SKM-1 treated with dmso at 0.1 percent for 144 hours (cell line): ENCODE measurements around the gene C5orf52.
A peak's percentile ranks its signal among the peaks of the same experiment; 100 is the strongest.
"Not testable (repeated sequence)": the region's sequence is repeated elsewhere in the genome, so short reads cannot be mapped to it uniquely, and the experiment has no call there.

Experiments
- DNase-seq: peaks from one replicate; lab custom pipeline; 2025; ENCODE audit not compliant: unreplicated experiment; lab: John Stamatoyannopoulos, UW

The C5orf52 gene

DNA sequence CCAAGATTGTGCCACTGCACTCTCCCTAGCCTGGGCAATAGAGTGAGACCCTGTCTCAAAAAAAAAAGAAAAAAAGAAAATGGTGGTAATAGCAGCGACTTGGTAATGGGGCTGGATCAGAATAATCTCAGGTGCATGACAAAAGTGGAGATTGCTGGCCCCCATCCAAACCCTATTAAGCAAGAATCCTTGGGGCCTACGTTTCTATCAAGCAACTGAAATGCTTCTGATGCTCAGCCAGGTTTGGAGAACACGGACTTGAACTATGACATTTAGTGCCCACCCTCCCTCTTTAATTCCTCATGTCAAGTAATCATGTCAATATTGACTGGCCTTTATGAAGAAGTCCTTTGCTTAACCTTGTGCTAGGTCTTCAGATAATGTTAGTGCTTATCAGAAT, 6.6 kb downstream of the C5orf52 start:
- DNase-seq, result no peak

DNA sequence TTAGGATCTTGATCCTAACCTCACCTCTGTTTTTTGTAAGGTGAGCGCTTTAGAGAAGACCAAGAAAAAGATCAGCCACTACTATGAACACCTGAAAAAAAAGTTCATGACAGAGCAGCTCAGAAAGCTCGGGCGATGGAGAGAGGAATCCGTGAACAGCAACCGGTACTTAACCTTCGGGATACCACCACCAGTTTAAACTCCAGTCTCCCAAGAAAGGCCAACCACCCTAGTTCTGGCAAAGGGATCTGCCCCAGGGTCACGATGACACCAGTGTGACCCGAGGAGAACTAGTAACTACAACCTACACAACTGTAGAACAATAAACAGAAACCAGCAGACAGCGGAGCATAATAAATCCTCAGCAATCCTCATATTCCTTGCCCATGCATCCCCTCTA, 8.5 kb downstream of the C5orf52 start:
- DNase-seq, result no peak

DNA sequence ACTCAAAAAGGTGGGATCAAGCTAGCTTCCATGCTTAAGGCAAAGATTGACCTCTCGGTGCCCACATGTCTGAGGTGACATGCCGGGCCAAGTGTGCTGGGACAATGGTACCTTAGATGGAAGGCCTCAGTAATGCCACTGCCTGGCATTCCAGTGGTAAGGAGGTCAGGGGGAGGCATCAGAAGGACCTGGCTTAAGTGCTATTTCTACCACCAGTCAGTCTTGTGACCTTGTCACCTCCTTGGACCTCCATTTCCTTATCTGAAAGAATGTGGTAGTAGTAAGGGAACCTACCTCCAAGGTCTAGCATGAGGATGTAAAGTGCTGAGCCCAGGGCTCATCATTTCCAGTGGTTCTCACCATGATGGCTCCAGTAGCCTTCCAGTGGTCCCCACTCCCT, 8.9 kb downstream of the C5orf52 start:
- DNase-seq, result no peak

DNA sequence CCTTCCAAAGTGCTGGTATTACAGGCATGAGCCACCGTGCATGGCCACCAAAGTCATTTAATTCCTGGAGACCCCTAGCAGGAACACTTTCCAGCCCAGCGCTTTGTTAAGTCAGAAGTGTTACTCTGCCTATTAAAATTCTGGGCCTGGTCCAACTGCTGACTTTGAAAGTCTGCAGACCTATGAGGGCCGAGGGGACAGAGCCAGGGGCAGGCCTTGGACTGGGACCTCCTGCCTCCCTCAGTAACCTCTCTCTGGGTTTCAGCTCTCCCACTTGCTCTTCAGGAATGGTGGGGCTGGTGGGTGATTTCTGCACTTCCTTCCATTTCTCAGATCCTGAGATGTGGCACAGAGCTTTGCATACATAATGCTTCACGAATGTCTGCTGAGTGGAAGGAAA, 9.7 kb downstream of the C5orf52 start:
- no peak for DNase-seq

DNA sequence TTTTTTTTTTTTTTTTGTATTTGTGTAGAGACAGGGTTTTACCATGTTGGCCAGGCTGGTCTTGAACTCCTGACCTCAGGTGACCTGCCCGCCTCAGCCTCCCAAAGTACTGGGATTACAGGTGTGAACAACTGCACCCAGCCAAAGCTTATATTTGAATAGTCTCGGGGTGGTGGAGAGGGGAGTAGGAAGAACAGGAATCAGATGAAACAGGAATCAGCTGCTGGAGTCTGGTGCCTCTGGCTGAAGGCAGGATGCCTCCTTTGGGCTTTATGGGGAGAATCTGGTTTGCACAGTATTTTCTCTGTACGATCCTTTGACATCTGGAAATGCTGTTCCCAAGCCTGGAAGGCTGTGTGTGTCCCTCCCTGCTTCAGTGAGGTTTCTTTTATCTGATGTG, 10.9 kb downstream of the C5orf52 start:
- DNase-seq, result no peak

DNA sequence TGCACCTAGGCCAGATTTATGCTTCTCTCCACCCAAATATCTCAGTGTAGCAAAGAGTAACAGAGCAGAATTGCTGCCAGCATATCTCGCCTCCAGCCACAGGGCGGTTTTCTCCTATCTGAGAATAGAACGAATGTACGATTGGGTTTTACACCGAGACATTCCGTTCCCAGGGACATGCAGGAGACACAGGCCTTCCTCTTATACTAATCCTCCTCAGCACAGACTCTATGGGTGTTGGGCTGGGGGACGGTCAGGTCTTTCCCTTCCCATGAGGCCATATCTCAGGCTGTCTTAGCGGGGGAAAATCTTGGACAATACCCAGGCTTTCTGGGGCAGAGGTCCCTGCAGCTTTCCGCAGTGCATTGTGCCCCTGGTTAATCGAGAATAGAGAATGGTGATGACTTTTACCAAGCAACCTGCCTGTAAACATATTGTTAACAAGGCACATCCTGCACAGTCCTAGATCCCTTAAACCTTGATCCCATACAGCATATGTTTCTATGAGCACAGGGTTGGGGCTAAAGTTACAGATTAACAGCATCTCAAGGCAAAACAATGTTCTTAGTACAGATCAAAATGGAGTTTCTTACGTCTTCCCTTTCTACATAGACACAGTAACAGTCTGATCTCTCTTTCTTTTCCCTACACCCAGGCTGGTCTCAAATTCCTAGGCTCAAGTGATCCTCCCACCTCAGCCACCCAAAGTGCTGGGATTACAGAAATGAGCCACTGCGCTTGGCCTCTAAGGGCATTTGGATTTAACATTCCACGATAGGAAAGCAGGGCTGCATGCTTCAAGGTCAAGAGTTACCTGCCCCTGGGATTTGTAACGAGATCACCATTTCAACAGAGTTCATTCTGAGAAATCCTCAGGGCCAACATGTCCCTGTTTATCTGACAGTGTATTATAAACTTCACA, 15.2 kb downstream of the C5orf52 start:
- not testable (repeated sequence) for DNase-seq

DNA sequence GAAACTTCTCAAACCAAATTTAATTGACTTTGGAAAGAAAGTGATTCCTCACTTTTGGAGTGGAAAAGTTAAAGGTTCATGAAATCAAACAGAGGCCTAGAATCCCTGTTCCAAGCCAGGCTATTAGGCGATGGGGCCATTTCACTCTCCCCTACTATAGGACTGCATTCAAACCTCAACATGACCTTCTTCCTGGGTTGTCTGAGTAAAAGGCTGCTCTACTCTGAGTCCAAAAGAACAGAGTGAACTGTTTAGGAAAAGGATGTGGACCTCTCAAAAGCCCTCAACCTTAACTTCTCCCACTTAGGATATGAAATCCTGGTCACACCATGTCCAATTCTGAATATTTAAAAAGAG, 15.8 kb downstream of the C5orf52 start:
- no peak for DNase-seq

DNA sequence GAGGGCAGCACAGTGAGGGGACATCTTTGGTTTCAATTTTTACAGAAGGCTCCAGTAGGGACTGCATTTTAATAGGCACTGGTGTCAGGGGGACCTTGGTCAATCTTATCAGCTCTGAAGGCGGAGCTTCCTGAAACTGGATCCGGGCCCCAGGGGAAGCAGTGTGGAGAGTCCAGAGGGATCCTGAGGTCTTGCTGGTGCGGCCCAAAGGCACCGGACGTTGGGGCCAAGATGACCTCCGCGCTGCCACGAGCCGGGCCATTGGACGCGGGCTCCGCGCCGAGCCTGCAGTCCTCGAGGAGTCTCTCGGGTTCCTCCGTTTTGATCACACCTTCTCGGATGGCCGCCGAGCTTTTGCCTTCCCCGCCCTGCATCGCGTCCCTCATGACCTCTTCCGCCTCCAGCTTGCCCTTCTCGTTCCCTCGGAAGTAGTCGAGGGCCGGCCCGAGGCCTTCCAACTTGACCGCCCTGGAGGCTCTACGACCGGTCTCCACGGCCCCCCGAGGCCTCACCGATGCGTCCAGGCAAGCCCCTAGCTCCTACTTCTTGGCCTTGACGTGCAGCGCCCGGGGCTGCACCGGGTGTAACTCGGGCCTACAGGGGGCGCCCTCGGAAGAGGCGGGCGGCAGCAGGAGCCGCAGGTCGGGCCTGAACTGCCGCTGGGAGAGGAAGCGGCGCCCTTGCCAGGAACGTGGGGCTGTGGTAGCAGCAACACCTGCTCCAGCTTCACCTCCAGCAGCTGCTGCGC, 18.8 kb downstream of the C5orf52 start:
- no peak for DNase-seq

DNA sequence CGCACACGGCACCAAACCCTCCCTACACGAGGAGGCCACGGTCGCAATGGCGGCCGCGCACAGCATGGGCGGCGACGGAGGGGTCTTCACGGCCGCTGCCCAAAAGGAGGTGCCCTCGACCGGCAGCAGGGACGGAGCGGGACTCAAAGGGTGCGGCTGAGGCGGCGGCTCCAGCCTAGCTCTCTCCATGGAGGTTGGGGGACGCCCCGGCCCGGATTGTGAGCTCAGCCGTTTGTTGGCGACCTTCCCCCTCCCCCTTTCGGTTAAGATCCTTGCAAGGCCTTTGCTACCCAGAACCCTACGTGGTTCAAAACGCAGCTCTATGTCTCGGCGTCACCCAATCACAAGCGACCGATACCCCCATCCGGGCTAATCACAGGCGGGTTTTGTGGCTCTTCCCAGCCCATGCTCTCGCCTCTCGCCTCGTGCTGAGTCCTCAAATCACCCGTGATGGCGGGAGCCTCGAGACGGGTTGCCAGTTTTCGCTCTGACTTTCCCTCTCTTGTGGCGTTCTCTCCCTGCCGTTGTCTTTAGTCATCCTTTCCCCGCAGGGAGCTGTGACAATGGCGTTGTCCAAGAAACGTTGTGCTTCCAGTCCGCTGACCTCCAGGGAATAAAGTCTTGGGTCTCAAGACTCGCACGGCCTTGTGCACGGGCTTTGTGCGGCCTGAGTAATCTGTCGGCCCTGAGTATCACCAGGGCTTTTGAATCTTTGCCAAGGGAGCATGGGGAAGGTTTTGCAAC, 19.5 kb downstream of the C5orf52 start:
- DNase-seq, result no peak

DNA sequence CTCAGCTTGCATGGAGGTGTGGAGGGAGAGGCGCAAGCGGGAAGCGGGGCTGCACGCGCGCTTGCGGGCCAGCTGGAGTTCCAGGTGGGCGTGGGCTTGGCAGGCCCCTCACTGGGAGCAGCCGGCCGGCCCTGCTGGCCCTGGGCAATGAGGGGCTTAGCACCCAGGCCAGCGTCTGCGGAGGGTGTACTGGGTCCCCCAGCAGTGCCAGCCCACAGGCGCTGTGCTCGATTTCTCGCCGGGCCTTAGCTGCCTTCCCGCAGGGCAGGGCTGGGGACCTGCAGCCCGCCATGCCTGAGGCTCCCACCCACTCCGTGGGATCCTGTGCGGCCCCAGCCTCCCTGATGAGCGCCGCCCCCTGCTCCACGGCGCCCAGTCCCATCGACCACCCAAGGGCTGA, 22.5 kb downstream of the C5orf52 start:
- DNase-seq, result not testable (repeated sequence)

DNA sequence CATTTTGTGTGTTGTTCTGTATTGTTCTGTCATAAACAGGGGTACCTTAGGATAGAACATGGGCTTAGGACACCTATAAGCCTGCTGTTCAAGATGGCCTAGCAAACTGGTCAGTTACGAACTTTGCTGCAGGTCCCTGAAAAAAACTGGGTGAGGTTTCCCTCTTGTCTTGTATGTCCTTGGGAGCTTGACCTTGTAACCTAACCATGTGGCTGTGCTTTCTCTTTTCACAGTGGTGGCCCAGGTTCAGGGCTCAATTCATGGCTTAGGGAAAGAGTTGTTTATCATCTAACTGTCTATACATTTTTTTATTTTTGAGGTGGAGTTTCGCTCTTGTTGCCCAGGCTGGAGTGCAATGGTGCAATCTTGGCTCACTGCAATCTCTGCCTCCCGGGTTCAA, 24.8 kb downstream of the C5orf52 start:
- DNase-seq, result not testable (repeated sequence)

DNA sequence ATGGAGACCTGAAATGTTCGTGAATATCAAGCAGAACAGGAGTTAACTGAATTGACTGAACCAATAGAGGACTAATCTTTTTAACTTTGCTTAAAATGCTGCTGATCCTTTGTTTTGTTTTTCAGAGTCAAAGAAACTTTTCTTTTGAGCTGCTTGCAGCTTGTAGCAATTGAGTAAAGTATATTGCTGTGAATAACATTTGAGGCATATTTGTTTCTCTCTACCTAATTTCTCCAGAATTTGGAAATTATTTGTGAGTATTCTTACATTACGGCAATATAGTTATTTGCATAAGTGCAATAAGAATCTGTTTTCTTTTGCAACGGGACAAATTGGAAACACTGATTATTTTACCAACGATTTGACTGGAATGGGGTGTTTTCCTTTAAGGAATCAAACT, 27.3 kb downstream of the C5orf52 start:
- not testable (repeated sequence) for DNase-seq

DNA sequence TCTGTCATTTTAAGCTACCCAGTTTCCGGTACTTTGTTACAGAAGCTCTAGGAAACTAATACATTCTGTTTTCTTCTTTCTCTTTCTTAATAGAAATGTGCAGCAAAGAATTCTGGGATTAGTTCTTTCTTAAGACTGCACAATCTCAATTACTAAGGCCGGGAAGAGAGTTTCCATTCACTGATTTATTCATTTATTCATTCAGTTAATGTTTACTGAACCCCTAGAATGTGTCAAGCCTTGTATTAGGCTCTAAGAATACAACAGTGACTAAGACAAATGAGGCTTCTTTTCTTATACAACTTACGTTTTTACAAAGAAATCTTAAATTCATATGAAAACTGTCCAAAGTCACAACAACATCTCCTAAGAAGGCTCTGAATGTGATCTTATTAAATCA, 32.4 kb downstream of the C5orf52 start:
- DNase-seq, result no peak

DNA sequence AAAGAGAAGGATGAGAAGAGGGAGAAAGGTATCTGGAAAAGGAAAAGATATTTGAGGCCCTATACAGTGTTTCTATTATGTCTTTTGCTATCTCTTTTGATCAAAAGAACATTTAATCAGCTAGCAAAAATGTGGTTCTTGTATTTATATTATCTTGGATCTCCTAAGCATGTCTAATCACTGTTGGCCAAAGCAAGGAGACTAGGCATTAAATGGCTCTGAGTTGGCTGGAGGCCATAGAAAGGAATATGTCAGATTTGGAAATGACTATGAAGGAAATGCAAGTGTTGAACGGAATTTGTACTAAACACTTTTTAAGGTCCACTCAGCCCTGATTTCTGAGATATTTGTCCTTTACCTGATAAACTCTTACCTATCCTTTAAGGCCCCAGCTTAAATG, 37.5 kb downstream of the C5orf52 start:
- no peak for DNase-seq

DNA sequence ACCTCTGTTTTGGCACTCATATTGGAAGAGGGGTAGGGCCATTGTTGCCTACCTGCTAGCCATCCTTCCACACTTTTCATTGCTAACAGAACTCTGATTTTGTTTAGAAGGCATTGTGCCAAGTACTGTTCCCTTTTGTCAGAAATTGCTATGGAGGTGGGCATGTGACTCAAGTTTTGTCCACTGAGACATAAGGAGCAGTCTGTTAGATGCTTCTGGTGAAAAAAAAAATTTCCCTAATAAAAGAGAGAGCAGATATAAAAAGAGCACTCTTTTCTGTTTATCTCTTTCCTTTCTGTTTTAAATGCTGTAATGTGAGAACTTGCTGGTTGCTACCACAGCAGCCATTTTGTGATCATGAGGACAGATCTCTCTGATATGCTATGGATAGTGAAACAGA, 38.0 kb downstream of the C5orf52 start:
- no peak for DNase-seq

DNA sequence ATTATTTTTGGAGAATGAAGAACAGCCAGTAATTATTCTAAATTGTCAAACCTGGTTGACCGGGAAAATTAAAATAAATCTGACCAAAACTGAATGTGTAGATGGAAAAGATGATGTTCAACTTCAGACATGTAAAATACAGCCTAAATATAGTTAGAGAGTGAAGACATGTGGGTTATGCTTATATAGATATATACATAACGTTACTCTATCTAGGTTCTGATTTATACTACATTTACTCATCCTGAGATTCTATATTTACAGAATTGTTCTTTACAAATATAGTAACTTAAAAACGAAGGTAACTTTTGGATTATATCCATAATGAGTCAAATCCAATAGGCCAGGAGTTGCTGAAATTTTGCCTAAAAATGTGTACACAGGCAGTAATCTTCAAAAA, 39.1 kb downstream of the C5orf52 start:
- no peak for DNase-seq

DNA sequence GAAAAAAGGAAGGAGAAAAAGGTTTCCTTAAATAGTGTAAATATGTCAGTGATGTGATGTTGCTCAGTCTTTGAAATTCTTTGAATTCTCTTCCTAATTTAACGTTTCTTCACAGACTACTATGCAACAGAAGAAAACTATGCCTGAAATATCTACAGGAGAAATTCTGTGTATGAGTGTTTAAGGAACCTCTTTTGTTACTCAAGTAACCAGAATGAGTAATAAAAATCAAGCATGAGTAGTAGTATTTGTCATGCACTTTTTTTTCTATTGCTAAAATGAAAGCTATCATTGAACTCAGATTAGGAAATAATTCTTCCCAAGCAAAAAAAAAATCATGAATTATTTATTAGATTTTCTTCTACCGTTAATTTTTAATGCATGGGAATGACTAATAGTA, 39.5 kb downstream of the C5orf52 start:
- DNase-seq, result no peak

DNA sequence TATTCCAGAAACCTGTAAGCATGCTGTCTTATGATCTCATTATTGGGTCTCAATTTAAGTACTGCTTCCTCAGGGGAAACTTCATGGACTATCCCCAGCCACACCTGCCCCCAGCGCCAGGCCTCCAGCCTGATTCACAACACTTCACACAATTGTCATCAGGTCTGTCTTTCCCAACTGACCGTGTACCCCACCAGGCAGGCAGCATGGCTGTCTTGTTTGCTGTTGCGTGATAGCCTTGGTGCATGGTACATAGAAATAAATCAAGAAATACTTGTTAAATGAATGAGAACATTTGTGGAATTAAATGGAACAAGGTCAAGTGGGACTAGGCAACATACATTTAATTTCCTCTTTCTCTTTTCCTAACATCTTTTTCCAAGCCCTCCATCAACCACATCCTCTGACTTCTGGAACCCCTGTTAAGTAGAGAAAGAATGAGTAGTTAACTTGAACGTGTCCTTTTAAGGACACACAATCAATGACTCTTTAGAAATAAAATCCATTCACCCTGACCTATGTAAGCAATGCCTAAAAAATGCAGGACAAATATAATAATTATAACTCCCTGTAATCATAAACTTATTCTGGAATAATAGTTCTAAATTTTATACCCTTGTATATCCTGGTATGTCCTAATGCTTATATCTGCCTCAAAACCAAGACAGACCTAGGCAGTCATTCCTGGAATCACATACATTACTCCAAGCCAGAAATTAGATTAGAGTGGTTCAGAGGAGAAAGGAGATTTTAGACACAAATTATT, 42.7 kb downstream of the C5orf52 start:
- no peak for DNase-seq

DNA sequence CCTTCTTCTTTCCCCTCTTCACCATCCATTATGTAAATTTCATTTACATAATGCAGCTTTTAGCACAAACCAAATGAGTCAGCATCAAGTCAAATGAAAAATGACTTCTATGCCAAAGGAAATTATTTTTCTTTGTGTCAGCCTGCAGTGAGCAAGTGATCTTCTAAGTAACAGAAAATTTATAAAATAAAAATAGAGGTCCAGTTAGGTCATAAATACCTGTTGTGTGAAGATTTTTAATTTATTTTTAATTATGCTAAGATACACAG, 43.2 kb downstream of the C5orf52 start:
- no peak for DNase-seq

DNA sequence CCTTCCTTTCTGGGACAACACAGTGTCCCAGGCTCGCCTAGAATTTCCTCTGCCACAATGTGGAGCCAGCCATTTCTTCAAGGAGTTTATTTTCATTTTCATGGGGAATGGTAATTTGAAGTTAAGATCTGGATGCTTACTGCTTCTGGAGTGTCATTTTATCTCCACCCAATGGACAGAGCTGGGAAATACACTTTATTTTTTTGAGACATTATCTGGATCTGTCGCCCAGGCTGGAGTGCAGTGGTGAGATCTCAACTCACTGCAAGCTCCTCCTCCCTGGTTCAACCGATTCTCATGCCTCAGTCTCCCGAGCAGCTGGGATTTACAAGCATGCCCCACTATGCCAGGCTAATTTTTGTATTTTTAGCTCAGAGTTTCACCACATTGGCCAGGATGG, 47.2 kb downstream of the C5orf52 start:
- DNase-seq, result peak; percentile 24

DNA sequence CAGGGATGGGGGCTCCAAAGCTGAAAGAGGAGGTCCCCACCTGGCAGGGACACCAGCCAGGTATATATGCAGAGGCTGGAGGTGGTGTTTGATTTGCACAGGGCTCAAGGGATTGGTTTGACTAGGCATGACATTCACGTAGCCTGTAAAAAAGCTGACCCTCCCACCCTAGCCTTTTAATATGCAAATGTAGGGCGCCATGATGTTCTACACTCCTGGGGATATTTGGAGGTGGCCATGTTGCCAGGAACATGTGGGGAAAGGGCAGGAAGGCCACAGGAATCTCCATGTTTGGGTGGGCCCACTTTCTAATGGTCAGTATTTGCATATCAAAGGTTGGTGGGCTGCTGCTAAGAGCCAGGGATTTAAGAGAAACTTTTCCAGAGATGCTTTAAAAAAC, 47.9 kb downstream of the C5orf52 start:
- no peak for DNase-seq
